ENCODE data around the gene CNTD1.

GRCh38 chr17:42819939-42820535 lies 21.4 kb downstream of the CNTD1 start:
- TF ChIP-seq POLR2A (IDR thresholded peaks at IDR 0.05) (no peak), CTCF (IDR thresholded peaks at IDR 0.05) (peak in 3 of 4 experiments; percentile 26 to 55 (median 44)), POLR2AphosphoS5 (IDR thresholded peaks at IDR 0.05) (no peak)
